GM21825 (cell line): ENCODE data around the gene IRX2.

Experiments
- ATAC-seq: cut with Tn5 transposase; IDR thresholded peaks from one replicate; pipeline ENCODE4 v1.9.1; 2021; ENCODE audit warnings: mild to moderate bottlenecking, moderate library complexity; ENCODE audit not compliant: unreplicated experiment

IRX2 gene

DNA sequence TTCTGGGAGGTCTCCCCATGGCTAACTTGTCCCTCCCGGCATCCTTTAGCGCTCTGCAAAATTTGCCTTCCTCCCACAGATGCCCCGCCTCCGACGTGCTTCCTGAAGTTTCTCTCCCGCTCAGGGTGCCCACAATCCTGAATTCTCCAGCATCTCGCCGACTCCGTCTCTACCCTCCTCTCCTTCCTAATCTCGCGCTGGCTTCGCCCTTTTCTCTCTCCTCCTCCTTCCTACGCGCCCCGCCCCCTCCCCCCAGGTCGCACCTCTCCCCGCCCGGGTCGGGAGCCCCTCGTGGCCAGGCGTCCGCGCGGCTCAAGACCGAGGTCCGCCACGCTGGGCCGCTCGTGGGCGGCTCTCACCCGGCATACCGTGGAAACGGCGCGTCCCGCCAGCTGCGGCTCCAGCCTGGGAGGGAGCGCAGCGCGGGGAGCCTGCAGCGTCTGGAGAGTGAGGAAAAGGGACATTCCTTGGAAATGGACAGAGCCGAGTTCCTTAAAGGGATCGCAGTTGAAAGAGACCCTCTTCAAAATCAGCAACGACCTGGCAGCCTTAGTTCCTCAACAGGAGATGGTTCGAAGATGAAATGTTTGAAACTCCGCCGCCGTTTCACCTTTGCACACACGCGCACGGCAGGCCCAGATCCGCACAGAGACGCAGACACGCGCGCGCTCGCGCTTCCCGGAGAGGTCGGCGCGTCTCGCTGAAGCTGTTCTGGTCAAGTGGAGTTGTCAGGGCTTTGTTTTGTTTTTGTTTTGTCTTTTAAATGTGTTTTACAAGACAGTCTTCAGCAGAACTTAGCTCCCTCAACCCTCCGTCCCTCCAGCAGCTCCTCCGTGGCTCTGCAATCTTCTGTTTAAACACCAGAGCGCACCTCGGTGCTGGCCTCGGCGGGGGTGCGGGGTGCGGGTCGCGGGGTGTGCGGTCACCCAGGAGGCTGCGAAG lies 5.0 kb upstream of the IRX2 start:
- ATAC-seq, result no peak

DNA sequence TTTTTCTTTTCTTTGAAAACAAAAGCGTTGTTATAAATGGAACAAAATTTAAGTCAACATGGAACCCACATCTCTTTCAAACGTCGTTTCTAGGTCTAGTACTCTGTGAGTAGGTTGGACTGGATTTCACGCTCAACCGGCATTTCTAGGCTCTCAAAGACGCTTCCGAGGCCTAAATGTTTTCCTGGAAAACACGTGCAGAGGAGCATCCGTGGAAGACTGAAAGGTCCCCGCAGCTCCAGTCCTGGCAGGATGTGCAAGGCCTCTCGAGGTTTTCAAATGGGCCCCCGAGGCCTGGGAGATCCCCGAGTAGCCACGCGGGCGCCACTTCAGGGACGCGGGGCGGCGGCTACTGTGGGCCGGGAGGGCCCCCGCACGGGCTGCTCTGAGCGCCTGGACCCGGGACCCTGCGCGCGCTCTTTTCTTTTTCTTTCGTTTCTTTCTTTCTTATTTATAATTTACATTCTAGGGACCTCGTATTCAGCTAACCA lies 4.2 kb upstream of the IRX2 start:
- no peak for ATAC-seq

DNA sequence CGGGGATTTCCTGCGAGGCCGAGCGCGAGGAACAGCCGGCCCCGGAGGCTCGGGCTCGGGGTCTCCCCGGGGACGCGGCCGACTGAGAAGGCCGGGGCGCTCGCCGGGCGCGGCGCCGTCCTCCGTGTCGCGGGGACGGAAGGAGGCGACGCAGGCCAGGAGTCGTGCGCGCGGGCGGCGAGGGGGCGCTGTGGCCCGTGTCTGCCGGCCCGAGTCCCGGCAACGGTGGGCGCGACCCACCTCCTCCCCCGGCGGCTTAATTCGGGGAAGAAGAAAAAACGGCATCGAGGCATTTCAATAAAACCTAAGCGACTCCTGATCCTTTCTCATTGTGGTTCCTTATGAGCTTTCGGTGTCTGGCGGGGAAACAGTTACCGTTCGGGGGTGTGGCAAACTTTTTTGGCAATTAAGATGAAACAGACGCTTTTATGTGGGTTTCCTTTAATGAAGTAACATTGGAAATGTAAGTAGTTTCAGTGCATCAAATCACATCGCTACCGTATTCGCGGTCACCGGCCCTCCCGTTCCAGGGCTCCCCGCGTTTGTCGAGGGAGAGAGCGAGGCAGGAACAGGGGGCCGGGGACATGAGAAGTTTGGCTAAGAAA lies 3.7 kb upstream of the IRX2 start:
- ATAC-seq, result no peak

DNA sequence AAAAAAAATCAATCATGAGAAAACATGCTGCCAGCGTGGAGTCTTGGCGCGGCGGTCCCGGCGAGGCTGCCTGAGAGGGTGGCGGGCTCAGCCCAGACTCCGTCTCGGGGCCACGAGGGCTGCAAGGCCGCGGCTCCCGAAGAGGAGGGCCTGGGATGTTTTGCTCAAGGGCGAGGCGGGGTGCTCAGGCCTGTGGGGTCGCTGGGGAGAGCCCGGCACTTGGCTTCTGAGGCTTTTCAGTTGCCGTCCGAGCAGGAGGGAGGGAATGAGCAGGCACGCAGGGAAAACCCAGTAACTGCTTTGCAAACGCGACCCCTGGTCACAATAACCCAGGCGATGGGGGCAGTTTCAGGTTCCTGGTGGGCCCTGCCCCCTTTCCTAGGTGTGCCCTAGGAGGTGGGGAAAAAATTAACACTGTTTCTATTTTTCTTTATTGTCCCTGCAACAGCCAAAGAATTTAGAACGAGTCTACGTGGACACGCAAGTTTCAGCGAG lies 3.2 kb upstream of the IRX2 start:
- ATAC-seq, result no peak

DNA sequence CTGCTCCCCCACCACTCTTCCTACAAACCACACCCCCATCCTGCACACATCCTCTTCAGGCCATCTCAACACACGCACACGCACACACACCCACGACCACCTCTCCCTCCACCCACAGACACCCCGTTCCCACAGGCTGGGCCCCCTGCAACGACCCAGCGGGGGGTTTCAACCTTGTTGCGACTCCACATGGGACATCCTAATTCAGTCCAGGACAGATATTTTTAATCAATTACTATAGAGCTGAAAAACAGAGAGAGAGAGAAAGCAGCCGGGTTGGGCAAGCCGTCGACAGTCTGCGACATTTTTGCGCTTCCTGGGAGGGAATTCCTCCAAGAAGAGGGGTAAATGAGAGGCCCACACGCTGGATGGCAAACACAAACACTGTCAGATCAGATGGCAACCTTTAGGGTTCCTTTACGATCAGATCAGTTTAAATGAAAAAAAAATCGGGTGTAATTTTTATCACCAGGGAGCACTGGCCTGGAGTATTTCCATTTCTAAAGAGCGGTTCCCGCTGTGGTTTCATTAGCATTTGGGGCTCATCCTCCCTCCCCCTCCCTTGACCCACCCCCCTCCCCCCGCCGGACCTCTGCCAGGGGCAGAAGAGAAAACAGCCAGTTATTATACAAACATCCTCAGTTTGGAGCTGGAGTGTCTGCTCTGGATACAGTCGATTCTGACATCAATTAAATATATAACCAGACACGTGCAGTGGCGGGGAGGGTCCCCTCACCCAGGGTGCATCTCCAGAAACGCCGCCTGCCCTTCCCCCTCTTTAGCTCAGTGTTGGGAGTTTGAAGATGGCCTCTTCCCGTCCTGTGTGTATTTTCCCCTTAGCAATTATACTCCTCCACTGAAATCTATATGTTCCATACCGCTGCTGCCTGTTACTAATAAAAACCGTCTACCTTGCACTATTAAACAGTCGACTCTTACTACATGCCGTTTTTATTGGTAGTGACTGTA lies 2.3 kb upstream of the IRX2 start:
- no peak for ATAC-seq

DNA sequence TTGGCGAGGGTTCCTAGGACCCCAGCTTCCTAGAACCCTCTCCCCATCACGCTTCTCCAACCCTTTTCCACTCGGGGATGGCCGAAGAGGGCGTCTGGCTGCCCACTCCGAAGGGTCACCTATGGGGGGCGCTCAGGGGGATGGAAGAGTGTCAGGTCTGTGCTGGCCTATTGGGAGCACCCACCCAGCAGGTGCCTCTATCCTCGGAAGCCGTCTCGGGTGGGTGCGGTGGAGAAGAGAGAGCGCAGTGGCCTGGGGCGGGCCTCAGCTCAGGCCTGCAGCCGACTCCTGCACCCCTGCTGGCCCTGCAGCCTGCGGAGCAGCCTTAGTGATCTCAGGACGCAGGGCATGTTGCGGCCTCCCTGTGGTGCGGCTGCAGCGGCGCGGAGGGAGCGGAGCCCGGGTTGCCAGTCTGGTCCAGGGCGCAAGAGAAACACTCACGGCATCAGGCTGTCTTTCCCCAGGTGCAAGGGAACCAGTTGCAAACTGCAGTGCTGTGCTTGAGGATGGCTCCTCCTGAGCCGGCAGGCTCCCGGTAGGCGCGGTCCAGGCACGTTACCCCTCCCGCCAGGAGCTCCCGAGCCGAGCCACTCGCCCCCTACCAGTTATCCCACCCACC lies 1.5 kb upstream of the IRX2 start:
- ATAC-seq, result no peak

DNA sequence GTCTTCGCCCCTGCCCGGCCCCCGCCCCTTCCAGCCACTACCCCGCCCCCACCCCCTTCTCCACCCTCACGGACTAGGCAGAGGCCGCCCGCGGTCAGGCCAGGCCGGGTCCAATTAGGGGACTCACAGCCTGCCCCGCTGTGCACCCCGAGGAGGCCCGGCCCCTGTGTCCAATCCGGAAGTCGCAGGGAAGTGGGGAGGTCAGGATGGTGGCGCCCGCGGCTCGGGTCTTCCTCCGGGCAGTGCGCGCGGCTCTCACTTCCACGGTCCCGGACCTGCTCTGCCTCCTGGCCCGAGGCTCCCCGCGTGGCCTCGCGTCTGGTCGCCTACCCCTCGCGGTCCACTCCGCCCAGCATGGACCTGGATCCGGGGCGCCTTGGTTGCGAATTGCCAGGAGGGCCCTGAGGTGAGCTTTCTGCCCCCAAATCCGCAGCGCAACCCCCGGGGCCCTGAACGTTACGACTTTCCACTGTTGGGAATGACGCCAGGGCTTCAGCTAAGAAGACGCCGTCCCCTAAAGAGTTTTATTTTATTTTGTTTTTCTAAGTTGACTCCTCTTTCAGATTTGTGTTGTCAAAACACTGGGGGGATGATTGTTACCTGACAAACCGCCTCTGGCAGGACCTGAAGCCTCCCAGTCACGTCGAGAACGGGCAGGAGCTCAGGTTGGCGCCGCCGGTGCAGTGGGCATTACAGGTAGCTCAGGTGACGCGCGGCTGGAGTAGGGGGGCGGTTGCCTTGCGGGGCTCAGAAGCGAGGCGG lies 763 bp upstream of the IRX2 start:
- ATAC-seq, result no peak

DNA sequence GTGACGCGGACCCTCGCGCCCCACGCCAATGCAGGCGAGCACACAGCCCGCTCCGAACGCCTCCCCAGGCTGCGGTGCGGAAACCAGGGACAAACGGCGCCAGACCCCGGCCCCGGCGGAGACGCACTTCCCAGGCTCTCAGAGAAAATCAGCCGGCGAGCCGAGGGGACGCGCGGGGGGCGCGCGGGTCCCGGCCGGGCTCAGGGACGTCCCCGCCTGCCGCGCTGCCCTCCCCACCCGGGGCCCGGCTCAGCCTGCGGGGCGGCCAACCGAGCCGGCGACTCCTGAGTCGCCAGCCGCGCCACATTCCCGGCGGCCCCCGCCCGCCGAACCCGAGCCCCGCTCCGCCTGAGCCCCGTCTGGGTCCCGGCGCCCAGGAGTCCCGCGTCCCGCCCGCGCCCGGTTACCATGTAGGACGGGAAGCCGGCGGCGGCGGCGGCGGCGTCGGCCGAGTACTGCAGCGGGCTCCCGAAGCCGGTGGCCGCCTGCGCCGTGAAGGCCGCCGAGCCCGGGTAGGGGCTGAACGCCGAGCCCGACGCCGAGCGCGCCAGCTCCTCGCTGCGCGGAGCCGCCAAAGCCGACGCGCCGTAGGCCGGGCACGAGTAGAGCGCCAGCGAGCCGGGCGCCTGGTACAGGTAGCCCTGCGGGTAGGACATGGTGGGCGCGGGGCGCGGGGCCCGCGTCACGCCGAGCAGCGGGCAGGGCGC lies 566 bp downstream of the IRX2 start:
- ATAC-seq, result no peak

DNA sequence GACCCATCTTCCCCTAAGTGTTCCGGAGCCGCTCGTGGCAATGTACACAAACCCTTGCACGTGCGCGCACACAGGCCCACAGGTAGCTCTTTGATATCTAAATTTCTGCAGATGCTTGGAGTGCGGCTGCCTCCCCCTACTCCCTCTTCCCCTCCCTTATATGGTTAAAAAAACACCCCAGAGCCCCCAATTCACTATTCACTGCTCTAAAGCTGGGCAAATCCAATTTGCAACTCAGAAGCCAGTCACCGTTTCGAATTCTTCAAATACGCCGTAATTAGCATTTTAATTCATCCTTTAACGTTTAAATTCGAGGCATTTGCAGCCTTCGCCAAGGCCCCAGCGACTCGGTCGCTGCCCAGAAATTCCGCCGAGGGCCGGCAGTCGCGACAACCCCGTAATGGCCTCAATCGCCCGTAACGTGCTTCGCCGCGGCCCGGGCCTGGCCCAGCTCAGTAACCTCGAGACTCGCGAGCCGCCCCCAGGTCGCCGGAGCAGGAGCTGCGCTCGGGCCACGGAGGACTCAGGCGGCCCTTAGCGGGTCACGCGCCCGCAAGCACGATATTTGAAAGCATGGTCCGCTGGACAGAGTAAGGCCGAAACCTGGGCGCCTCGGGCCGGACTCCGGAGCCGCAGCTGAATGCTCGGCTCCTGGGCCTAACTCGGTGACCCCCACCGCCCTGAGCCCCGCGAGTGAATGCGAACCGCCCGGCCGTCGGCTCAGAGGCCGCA lies 1.3 kb downstream of the IRX2 start:
- ATAC-seq, result no peak

DNA sequence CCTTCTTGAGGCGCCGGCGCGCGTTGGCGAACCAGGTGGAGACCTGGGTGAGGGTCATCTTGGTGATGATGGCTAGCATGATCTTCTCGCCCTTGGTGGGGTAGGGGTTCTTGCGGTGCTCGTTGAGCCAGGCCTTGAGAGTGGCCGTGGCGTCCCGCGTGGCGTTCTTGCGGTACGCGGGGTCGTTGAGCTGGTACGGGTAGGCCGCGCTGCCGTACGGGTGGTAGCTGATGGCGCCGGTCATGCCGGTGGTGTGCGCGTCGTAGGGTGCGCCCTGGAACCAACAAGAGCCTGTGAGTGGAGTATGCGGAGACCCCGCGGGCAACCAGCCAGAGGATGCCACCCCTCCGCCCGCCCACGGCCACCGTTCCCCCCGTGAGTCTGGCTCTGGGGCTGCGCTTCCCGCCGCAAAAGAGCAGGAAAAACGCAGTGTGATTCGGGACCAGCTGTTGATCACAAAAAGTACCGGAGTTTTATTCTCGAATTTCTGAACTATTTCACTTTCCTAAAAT lies 1.9 kb downstream of the IRX2 start:
- no peak for ATAC-seq

DNA sequence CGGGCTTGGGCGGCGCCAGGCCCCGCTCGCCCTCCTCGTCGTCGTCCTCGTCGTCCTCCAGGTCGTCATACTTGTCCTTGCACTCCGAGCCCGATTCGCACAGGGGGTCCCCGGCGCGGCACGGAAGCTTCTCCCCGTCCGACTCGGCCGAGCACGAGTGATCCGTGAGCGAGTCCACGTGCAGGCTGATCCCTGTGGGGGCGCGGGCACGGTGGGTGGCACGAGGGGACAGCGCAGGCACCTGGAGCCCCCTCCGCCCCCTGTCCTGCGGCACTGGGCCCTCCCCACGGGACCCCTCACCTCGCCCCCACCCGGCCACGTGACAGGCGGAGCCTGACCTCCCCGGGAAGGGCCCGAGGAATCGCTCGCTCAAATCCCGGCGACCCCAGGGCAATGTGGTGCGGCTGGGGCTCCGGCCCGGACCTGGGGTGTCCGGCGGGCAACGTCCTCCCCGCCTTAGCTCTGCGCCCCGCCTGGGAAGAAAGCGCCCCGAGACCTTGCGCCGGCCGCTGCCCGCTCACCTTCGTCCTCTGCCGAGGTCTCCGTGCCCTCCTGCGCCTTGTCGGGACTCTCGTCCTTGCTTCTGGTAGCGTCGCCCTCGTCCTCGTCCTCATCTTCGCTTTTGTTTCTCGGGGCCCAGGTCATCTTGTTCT lies 2.5 kb downstream of the IRX2 start:
- ATAC-seq, result no peak

DNA sequence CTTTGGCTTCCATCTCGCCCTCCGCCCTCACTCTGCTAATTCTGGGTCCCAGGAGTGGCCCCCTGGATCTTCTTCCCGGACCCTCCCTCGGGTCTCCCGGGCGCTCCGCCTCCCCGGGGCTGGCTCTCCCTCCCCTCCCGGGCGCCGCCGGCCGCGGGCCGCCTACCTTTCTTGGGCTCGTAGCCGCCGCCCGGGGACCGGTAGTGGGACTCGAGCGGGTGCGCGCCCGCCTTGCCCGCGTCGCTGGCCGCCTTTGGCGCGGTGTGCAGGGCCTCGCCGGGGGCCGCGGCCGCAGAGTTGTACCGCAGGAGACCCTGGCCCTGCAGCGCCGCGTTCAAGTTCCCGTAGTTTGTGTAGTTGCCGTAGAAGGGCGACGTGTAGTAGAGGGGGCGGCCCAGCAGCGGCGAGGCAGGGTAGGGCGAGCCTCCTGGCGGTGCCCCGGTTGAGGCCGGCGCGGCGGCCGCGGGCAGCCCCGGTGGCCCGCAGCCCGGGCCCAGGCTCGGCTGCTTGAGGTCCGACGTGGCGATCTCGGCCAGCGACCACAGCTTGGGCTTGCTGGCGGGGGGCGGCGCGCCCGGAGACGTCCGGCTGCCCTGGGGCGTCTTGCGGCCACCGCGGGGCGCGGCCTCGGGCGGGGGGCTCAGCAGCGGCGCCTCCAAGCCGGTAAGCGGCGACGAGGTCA lies 3.2 kb downstream of the IRX2 start:
- ATAC-seq, result no peak

DNA sequence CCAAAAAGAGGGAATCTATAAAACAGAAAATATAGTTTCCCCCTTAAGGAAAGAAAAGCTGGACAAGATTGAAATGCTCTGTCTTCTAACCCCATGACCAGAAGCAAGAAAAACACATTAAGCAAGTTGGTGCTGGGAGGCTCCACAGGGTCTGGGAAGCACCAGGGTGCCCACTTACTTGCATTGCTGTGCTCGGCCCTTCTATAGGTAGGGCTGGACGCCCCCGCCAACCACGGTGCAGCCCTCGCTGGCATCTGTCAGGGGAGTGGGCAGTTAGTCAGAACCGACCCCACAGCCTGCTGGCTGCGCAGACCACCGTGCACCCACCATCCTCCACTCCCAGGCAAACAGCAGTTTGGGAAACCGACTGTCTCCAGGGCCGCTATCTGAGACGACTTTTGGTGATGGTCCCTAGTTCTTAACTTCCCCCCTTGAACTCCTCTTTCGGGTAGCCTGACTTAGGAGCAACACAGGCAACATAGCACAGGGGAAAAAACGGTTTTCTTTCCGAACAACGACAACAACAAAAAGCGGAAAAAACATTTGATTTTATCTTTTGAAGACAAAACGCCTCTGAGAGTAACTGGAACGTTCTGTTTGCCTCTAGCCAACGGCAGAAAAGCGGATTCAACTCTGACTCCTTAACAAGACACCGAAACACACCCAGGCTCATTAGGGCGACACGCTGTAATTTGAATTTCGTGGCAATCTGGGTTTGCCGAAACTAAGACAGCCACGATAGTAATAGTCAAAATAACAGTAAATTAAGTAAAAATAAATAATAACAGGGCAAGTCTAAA lies 3.9 kb downstream of the IRX2 start:
- no peak for ATAC-seq

DNA sequence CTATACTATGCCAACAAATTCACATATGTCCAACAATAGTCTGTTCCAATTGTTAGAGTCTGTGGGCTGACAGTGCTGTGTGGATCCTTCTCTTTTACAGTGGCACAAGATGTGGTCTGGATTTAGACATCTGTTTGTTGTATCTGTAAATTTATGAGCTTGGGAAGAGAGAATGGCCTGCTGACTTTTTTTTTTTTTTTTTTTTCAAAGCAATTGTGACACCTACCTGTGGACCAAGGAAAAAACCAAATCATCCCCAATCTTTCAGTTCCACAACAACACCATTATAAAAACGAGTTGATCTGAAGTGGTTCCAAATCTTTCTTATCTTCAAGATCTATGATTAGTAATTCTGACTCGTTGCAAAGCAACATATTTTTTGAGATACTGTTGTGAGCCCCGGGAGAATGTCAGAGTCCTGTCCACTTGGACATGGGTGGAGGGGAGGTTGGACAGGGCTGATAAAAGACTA lies 4.9 kb downstream of the IRX2 start:
- no peak for ATAC-seq

DNA sequence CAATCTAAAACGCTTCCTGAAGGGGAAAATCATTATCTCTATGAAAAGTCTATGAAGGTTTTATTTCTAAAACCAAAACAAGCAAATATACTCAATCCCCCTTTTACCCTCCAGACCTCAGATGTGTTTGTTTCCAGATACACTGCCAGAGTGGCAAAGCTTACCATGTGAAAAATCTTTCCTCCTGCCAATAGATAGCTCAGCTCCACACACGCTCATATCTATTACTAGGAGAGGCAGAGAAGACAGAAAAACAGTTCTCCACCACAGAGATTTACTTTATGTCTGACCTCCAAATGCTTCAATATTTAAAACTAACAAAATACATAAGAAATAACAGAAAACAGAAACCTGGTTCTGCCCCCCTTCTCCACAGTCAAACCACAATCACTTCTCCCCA lies 7.0 kb downstream of the IRX2 start:
- no peak for ATAC-seq
